HFFc6 (cell line): ENCODE results near the gene MYF5. TPM values are rescaled to one million over a fixed set of nuclear protein-coding genes. Genes with fewer than 3 reads are reported as not detected.

Source experiments
- DNase-seq: peaks from one replicate; pipeline ENCODE4 v3.0.0-alpha.2; 2018
- H3K27ac Mint-ChIP-seq: 2 replicates; pipeline ENCODE4 v1.8.0; 2020; ENCODE audit warnings: mild to moderate bottlenecking, mixed read lengths
- H3K27me3 Mint-ChIP-seq: 2 replicates; pipeline ENCODE4 v1.8.0; 2021; ENCODE audit warnings: mild to moderate bottlenecking, moderate library complexity, mixed read lengths; ENCODE audit not compliant: insufficient read depth
- H3K36me3 Mint-ChIP-seq: 2 replicates; pipeline ENCODE4 v1.8.0; 2021; ENCODE audit warnings: low read depth, mixed read lengths
- H3K4me1 Mint-ChIP-seq: 2 replicates; pipeline ENCODE4 v1.8.0; 2020; ENCODE audit warnings: low read depth, mixed read lengths
- H3K4me3 Mint-ChIP-seq: 2 replicates; pipeline ENCODE4 v1.8.0; 2020; ENCODE audit warnings: mild to moderate bottlenecking, moderate library complexity, mixed read lengths
- H3K9me3 Mint-ChIP-seq: 2 replicates; pipeline ENCODE4 v1.8.0; 2020; ENCODE audit warnings: mild to moderate bottlenecking, mixed read lengths
- CTCF ChIP-seq: fragments of 200-600 bp; sonication (generic); IDR thresholded peaks from 2 replicates; pipeline ENCODE4 v1.5.0; 2021; ENCODE audit warnings: antibody characterized with exemption, mild to moderate bottlenecking
- total RNA-seq, 6 experiments: library from RNA; stranded (reverse); fragmentation: NEBNext Ultra II Directional; extraction: Animal tissue kit (Norgen Biotek cat#: 25700); gene quantifications; 2 replicates in 1 of 6; 3 replicates in 5 of 6; pipeline ENCODE4 v1.2.3, GENCODE V29; 2021

Gene MYF5
- total RNA-seq, 6 experiments from 2014 or later = not detected

GRCh38 chr12:80763874-80764273 is 47.2 kb downstream of the MYF5 start:
- H3K4me1 Mint-ChIP-seq = peaks cover 40% of the 10 kb centered on the region
- H3K27me3 Mint-ChIP-seq = peaks cover 1% of the 10 kb centered on the region; the same call in 1 of the 2 replicates
- peak; percentile 27 for DNase-seq
- H3K4me3 Mint-ChIP-seq = no peak overlapping the region
- H3K36me3 Mint-ChIP-seq = peaks cover 10% of the 10 kb centered on the region; the same call in 1 of the 2 replicates
- peak overlapping the region; percentile 42 for H3K27ac Mint-ChIP-seq
- peak; percentile 94 for TF ChIP-seq CTCF
- no peaks in the 10 kb centered on the region for H3K9me3 Mint-ChIP-seq

DNA sequence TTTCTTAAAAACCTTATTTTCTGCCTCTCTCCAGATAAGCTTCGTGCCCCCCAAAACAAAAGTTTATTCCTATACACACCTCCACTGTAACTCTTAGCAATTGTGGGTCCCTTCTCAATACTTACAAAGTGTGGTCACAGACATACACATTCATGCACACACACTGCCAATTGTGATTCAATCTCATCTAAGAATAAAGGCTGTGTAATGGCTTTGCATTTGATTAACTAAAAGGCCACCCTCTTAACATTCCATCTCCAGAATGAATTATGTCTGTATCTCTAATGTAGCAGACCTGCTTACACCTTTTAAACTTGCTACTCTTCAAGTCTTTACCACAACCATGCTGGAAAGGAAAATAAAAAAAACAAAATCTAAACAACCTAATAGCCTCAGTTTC is 49.5 kb downstream of the MYF5 start:
- no peak for DNase-seq
- peaks cover 7% of the 10 kb centered on the region; the same call in 1 of the 2 replicates for H3K36me3 Mint-ChIP-seq
- H3K27ac Mint-ChIP-seq = no peak overlapping the region
- peaks cover 49% of the 10 kb centered on the region for H3K4me1 Mint-ChIP-seq
- no peaks in the 10 kb centered on the region for H3K9me3 Mint-ChIP-seq
- no peak for TF ChIP-seq CTCF
- H3K4me3 Mint-ChIP-seq = no peak overlapping the region
- peaks cover 1% of the 10 kb centered on the region for H3K27me3 Mint-ChIP-seq

DNA sequence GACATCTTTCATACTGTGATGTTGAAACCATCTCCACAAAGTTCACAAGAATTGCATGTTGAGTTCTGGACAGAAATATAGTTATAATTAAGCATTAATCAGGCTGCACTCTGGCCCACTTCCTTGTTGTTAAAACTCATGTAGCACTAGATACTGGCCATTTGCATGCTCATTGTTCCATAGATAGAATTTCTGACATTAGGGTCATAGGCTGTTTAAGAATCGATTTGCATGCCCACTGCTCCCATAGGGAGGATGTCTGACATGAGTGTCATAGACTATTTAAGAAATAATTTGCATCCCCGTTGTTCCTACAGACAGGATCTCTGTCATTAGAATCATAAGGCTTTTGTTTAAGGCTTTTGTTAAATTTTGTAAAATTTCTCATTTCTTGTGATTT is 50.2 kb downstream of the MYF5 start:
- Mint-ChIP-seq H3K27me3 (no peaks in the 10 kb centered on the region; the same call in none of the 2 replicates), H3K9me3 (no peaks in the 10 kb centered on the region), H3K36me3 (peaks cover 3% of the 10 kb centered on the region; the same call in 1 of the 2 replicates), H3K4me1 (peaks cover 42% of the 10 kb centered on the region), H3K27ac (no peak overlapping the region), H3K4me3 (no peak overlapping the region)
- no peak for TF ChIP-seq CTCF
- DNase-seq = no peak

Other genes starting within 250 kb of the MYF5 start
- gene MYF6, start 9.3 kb upstream of the MYF5 start, total RNA-seq = not detected
- gene LIN7A, start 221.0 kb downstream of the MYF5 start, total RNA-seq = 10 to 100 TPM; 13.4 to 24.2 (median 23.0) TPM